ENCODE measurements around the gene DPP8.
"Not testable (repeated sequence)": the region's sequence is repeated elsewhere in the genome, so short reads cannot be mapped to it uniquely, and the experiment has no call there.

DPP8 gene

DNA sequence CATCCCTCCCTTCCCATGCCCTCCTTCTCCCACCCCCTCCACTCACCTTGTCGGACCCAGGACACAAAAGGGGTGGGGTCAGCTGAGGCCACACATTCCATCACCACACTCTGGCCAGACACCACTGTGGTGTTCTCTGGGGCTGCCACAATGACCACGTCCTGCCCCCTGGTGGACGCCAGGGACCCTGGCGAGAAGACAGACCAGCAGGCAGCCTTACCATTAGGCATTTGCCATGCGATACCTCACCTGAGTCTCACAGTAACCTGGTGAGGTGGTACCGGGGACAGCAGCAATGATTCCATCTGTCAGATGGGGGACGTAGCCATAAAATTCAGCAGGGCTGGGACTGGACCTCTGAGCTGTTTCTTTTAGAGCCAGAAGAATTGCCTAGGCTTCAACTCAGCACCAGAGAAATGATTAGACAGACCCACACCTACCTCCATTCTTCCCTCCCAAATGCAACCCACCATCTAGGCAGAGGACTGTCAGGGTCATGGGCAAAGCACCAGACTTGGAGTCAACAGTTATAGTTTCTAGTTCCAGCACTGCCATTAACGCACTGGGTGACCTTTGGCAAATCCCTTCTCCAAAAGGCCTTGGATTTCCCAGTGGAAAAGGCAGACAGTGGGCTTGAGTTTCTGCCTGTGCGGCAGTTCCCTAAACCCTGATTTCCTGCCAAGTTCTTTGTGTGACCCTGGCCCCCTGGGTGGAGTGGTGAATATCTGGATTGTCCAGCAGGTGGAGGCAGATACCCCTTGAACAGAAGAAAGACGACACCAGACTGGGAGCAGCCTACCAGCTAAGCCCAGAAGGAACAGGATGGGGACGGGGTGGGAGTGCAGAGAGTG, 116.5 kb downstream of the DPP8 start:
- peak; percentile 80 for DNase-seq

DNA sequence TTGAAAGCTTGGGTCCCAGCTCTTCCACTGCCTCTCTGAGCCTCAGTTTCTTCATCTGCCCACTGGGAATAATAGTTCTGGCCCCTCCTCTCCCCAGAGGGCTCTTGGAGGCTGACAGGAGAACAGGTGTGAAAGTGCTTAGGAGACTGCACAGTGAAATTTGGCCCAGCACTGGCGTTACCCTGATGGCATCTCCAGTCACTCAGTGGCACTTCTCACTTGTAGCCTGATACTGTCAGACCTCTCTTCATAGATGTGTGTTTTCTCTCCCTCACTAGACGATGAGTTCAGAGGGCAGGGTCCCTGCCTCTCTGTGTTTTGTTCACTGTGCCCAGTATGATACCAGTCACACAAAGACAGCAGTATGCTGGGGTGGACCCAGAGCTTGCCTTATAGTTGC, 117.5 kb downstream of the DPP8 start:
- no peak for DNase-seq

DNA sequence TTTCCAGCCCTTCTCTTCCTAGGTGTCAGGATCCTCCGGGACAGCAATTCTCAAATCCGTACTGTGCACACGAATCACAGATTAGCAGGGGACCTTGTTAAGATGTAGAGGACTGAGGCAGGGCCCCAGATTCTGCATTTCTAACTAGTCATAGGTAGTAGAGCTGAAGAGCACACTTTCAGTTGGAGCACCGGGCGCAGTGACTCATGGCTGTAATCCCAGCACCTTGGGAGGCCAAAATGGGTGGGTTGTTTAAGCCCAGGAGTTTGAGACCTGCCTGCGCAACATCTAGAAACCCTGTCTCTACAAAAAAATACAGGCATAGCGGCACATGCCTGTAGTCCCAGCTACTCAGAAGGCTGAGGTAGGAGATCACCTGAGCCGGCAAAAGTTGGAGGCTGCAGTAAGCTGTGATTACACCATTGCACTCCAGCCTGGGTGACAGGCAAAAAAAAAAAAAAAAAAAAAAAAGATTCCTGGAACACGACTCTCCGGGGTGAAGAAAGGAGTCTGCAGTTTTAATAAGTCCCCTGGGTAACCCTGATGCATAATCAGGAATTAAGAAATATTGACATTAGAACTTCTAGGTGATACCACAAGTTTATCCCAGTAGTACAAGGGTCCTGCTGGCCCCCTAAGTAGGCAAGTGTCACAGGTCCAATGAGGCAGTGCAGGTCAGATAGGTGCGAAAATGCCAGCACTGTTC, 118.3 kb downstream of the DPP8 start:
- no peak for DNase-seq

DNA sequence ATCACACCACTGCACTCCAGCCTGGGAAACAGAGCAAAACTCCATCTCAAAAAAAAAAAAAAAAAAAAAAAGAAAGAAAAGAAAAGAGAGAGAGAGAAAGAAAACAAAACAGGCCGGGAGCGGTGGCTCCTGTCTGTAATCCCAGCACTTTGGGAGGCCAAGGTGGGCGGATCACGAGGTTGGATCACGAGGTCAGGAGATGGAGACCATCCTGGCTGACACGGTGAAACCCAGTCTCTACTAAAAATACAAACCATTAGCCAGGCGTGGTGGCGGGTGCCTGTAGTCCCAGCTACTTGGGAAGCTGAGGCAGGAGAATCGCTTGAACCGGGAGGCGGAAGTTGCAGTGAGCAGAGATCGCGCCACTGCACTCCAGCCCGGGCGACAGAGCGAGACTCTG, 119.0 kb downstream of the DPP8 start:
- not testable (repeated sequence) for DNase-seq

DNA sequence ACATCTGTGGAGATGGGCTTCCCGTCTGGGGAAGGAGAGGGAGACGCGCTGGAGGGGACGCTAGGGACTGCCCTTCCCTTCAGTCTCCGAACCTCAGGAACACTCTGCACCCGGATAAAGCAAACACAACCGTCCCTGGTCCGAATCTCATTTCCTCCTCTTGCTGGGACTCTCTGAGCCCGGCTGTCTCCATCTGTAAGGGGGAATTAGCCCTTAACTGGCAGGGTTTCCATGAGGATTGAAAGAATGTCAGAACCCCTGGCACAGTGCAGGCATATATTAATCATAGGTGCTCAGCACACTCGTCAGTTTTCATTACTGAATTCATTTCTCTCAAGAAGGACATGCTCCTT, 120.5 kb downstream of the DPP8 start:
- no peak for DNase-seq

DNA sequence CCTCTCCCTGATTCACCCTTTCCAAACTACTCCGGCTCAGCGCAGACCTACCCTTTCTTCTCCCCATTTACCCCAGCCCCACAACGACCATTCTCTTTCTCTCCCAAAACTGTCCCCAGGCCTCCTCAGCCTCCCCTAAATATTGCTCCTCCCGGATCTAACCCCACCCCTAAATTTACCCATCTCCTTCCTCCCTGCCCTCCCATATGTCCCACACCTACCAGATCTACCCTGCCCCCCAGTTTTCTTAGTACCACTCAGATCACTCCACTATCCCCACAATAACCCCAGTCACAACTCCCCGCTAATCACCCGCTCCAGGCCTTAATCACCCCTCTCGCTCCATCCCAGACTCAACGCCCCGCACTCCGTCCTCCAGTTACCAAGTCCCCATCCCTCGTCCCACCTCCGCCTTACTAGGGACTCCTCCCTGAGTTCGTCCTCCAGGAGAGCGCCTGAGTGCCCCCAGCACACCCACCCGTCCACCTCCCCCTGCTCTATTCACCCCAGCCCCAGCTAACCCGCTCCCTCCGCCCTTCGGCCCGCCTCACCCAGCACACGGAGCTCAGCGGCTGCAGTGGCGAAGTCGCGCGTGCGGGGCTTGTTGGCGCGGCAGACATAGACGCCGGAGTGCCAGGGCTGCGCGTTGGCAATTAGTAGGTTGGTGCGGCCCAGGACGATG, 121.1 kb downstream of the DPP8 start:
- no peak for DNase-seq

DNA sequence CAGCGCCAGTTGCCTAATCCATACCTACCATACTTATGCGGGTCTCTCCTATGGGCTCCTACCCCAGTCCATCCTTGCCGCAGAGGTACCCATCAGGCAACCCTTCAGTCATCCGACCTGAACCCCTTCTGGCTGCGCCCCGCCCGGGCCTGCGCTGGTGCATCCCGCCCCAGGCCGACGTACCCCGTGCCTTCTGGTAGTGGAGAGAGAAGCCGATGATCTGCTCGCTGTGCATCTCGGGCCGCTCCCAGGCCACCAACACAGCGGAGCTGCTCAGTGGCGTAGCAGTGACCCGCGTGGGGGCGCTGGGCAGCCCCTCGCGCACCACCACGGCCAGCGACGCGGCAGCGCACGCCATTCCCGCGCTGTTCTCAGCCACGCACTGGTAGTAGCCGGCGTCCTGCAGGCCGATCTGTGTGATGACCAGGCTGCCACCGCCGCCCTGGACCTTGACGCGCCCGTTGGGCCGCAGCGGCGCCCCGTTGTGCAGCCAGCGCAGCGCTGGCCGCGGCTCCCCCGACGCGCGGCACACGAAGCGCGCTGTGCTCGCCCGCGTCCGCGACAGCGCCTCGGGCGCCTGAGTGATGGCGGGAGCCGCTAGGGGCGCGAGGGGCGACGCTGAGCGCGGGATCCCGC, 121.8 kb downstream of the DPP8 start:
- no peak for DNase-seq

DNA sequence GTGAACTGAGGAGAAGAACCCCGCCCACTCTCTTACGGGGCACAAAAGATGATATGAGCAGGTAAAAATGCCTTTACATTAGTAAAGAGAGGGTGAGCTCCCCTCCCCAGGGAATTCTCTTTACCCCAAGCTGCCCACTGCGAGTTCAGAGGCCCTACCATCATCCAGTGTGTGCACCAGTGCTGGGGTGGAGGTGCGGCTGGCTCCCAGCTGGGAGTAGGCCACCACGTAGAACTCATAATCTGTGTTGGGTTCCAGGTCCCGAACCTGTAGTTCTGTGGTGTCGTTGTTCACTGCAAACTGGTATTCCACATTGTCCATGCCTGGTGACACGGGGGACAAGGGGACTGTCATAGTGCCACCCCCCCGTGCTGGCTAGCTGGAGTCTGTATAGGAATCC, 122.6 kb downstream of the DPP8 start:
- no peak for DNase-seq

DNA sequence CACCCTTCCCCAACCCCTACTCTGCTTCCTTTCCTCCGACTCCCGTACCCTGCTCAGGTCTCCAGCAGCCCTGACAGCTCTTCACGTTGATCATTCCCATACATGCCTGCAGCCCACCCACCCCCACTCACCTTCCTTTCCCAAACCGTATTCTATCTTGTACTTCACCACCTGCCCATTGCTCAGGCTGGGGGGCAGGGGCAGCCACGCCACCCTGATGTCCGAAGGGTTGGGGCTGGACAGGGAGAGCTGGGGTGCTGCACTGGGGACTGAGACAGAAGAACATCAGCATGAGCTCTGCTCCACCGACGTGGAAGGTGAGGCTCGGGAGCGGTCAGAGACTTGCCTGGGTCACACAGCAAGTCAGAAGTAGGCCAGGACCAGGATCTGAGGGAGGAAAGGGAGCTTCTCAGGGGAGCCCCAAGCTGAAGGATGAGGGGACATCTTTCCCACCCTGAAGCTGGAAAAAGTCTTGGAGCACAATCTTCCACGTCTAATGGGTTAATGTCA, 123.2 kb downstream of the DPP8 start:
- DNase-seq: no peak

DNA sequence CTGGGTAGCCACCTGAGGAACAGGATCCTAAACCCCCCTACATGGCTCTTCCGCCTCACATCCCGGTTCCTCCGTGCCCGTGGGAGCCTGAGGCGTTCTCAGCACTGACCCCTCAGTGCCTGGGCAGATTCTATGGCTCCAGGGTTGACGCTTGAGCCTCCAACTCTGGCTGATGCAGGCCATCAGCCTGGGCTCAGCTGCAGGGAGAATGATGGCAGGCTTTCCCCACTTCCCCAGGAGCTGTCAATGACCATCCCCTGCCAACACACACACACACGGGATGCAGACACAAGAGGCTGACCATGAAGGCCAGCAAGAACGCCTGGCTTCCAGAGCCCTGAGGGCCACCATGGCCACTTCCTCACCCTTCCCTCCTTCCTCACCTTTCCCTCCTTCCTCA, 123.9 kb downstream of the DPP8 start:
- no peak for DNase-seq

DNA sequence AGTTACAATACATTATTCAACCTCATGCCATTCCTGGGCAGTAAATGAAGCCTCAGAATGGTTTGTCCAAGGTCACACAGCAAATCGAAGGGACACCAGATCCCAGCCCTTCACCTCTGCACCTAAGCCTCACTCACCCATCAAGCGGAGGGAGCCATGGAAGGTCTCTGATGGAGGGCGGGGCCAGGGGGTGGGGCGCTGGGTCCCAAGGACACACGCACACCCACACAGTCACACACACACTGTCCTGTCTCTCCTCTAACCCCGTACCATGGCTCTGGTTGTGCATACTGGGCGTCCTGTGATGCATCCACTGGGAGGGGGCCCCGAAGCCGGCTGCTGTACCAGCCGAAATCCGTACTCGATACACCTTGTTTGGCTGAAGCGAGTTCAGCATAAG, 124.4 kb downstream of the DPP8 start:
- no peak for DNase-seq

Measured in NCI-H1694 treated with DMSO at 0.1 percent for 48 hours (cell line).